Ishikawa (cell line): ENCODE measurements around the gene FSIP1.

Experiments
- CEBPB ChIP-seq: IDR thresholded peaks from 2 replicates; pipeline ENCODE4 v1.6.1; 2012
- CREB1 ChIP-seq: IDR thresholded peaks from 2 replicates; pipeline ENCODE4 v1.6.1; 2012; ENCODE audit warnings: low read depth
- EP300 ChIP-seq: IDR thresholded peaks from 2 replicates; pipeline ENCODE4 v1.6.1; 2012; ENCODE audit warnings: borderline replicate concordance
- FOXM1 ChIP-seq: IDR thresholded peaks from 2 replicates; pipeline ENCODE4 v1.6.1; 2012; ENCODE audit warnings: low read depth, borderline replicate concordance
- RAD21 ChIP-seq: IDR thresholded peaks from 2 replicates; pipeline ENCODE4 v1.6.1; 2012; ENCODE audit warnings: low read depth
- TAF1 ChIP-seq: IDR thresholded peaks from 2 replicates; pipeline ENCODE4 v1.6.1; 2012; ENCODE audit warnings: low read depth, mild to moderate bottlenecking
- TCF12 ChIP-seq: IDR thresholded peaks from 2 replicates; pipeline ENCODE4 v1.6.1; 2012; ENCODE audit warnings: low read depth
- TEAD4 ChIP-seq: IDR thresholded peaks from 2 replicates; pipeline ENCODE4 v1.6.1; 2012
- YY1 ChIP-seq: IDR thresholded peaks from 2 replicates; pipeline ENCODE4 v1.6.1; 2012; ENCODE audit warnings: low read depth
- ZBTB7A ChIP-seq: IDR thresholded peaks from 2 replicates; pipeline ENCODE4 v1.6.1; 2012; ENCODE audit warnings: low read depth
- TF ChIP-seq, protein P1 (sequence below): IDR thresholded peaks from 2 replicates; pipeline ENCODE4 v1.6.1; 2012; ENCODE audit warnings: low read depth, mild to moderate bottlenecking

DNA sequence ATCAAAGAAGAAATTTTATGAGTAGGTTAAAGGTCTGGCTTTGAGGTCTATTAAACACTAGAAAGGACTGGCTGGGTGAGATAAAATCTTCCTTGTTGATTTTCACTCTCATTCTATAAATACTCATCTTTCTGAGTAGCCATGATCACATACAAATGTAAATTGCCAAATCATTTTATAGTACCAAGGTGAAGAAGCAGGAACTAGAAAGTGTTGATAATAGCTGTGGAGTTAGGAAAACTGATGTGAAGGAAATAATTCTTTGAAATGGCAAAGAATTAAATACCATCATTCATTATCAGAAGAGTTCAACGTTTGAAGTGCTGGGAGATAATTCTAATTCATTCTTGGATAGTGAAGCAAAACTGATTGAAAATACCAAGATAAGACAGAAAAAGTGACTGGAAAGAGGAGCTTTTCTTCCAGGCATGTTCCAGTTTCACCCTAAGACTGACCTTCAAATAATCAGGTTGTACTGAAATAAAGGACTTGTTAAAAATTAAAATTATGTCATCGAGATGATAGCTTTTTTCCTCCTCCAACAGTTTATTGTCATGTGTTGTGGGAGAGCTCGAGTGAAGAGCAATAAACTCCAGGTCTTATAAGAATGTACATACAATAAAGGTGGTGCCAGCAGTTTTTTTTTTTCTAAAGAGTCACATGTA, 184.3 kb downstream of the FSIP1 start:
- TF ChIP-seq TCF12: no peak
- TF ChIP-seq RAD21: no peak
- TF ChIP-seq TAF1: no peak
- TF ChIP-seq EP300: no peak
- no peak for TF ChIP-seq ZBTB7A
- TF ChIP-seq, protein P1, sequence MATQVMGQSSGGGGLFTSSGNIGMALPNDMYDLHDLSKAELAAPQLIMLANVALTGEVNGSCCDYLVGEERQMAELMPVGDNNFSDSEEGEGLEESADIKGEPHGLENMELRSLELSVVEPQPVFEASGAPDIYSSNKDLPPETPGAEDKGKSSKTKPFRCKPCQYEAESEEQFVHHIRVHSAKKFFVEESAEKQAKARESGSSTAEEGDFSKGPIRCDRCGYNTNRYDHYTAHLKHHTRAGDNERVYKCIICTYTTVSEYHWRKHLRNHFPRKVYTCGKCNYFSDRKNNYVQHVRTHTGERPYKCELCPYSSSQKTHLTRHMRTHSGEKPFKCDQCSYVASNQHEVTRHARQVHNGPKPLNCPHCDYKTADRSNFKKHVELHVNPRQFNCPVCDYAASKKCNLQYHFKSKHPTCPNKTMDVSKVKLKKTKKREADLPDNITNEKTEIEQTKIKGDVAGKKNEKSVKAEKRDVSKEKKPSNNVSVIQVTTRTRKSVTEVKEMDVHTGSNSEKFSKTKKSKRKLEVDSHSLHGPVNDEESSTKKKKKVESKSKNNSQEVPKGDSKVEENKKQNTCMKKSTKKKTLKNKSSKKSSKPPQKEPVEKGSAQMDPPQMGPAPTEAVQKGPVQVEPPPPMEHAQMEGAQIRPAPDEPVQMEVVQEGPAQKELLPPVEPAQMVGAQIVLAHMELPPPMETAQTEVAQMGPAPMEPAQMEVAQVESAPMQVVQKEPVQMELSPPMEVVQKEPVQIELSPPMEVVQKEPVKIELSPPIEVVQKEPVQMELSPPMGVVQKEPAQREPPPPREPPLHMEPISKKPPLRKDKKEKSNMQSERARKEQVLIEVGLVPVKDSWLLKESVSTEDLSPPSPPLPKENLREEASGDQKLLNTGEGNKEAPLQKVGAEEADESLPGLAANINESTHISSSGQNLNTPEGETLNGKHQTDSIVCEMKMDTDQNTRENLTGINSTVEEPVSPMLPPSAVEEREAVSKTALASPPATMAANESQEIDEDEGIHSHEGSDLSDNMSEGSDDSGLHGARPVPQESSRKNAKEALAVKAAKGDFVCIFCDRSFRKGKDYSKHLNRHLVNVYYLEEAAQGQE: no peak
- TF ChIP-seq YY1: no peak
- no peak for TF ChIP-seq TEAD4
- TF ChIP-seq FOXM1: no peak
- TF ChIP-seq CEBPB: no peak
- TF ChIP-seq CREB1: no peak
